HG02981 (cell line): ENCODE data around the gene PRR23B.
"Not testable (repeated sequence)": the region's sequence is repeated elsewhere in the genome, so short reads cannot be mapped to it uniquely, and the experiment has no call there.

Experiments
- ATAC-seq: cut with Tn5 transposase; IDR thresholded peaks from one replicate; pipeline ENCODE4 v1.9.1; 2021; ENCODE audit warnings: mild to moderate bottlenecking, moderate library complexity; ENCODE audit not compliant: unreplicated experiment

The PRR23B gene

GRCh38 chr3:139020868-139021234 is at the start of gene PRR23B:
PRR23B (minus strand) TSS chr3:139020926; CDS start chr3:139020661, 265 bp downstream.
- ATAC-seq, result no peak

GRCh38 chr3:139062918-139063317 is 42.2 kb upstream of the PRR23B start:
- ATAC-seq, result no peak

- ATAC-seq, result no peak
Measured at GRCh38 chr3:139052802-139053600, 32.3 kb upstream of the PRR23B start.

GRCh38 chr3:139044366-139045210 is 23.9 kb upstream of the PRR23B start, which contains the start of gene PRR23C:
PRR23C (minus strand) TSS chr3:139044892; CDS start chr3:139044620, 272 bp downstream.
- ATAC-seq, result no peak

GRCh38 chr3:139043554-139044365 is 23.0 kb upstream of the PRR23B start:
- no peak for ATAC-seq

GRCh38 chr3:139037478-139037877 is 16.8 kb upstream of the PRR23B start:
- no peak for ATAC-seq

- no peak for ATAC-seq
Measured at GRCh38 chr3:139032326-139033002, 11.7 kb upstream of the PRR23B start.

GRCh38 chr3:139030576-139030975 is 9.8 kb upstream of the PRR23B start:
- not testable (repeated sequence) for ATAC-seq

- no peak for ATAC-seq
Measured at GRCh38 chr3:139024968-139025367, 4.2 kb upstream of the PRR23B start.

- ATAC-seq, result no peak
Measured at GRCh38 chr3:139020036-139020867, 474 bp downstream of the PRR23B start.

- ATAC-seq, result no peak
Measured at GRCh38 chr3:139016430-139017048, 4.2 kb downstream of the PRR23B start.

- ATAC-seq, result no peak
Measured at GRCh38 chr3:139006051-139006716, 14.5 kb downstream of the PRR23B start, which contains the start of gene PRR23A. PRR23A (minus strand) TSS chr3:139006268; CDS start chr3:139006268, 0 bp downstream.

GRCh38 chr3:139005356-139005993 is 15.3 kb downstream of the PRR23B start:
- no peak for ATAC-seq

- no peak for ATAC-seq
Measured at GRCh38 chr3:138995706-138996105, 25.0 kb downstream of the PRR23B start.

- no peak for ATAC-seq
Measured at GRCh38 chr3:138987181-138987580, 33.5 kb downstream of the PRR23B start.

GRCh38 chr3:138985932-138986331 is 34.8 kb downstream of the PRR23B start:
- no peak for ATAC-seq

- no peak for ATAC-seq
Measured at GRCh38 chr3:138984816-138985215, 35.9 kb downstream of the PRR23B start.

GRCh38 chr3:138976047-138976446 is 44.7 kb downstream of the PRR23B start:
- ATAC-seq, result no peak
